Astrocyte of the hippocampus (primary cell): ENCODE data around the gene ZNF831.

Experiments
- DNase-seq: peaks from one replicate; pipeline ENCODE4 v3.0.0; 2011; ENCODE audit warnings: low read depth, low spot score

ZNF831 gene

DNA sequence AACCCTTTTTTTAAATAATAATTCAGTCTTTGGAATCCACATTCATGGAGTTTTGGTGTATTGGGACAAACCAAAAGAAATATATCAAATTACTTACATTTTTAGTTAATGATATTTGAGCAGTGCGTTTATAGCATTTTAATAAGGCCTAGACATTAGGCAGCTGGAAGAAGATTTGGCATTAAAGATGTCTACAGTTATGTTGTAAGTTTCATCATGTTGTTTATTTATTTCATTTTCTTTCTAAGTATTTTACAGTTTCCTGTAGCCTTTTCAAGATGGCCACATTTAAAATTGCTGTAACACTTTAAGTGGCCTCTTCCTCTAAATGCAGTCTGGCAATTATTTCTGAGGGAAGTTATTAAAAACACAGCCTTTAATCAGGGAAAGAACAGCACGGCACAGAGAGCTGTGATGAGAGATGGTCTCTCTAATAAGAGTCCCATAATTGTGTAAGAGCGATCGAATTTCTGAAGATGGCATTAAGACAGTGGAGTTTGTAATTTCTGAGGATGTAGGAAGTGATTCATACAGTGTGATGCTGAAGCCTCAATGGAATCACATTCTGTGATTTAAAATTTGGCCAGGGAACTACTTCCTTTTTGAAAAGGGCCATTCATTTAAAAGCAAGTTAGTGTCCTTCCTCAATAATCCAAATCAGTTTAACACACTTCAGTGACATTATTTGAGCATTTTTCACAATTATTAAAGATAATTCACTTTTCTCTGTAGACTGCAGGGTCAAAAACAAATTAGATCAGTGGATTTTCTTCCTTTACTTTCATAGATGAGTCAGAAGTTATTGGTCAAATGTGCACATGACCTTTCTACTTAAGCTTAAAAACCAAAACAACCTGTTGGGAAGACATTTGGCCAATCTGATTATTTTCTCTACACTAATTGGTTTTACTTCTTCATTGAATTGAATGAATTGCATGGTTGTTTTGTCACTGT is 84.4 kb downstream of the ZNF831 start:
- DNase-seq = no peak

GRCh38 chr20:59250293-59250692 is 86.7 kb downstream of the ZNF831 start:
- DNase-seq = no peak

DNA sequence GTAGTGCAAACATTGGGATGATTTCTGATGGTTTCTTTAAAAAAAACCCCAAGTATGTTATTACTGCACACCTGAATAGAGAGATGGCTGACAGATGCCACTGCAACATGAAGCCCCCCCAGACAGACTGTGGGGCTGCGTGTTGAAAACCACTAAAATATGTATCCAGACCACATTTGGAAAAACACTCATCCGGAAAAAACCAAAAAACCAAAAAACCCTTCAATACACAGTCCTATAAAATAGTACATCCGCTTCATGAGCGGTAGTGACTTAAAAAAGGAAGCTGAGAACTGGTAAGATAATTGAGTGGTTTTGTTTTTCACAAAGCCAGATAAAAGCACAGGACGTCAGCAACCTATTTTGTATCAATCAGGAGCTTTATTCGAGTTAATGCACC is 89.7 kb downstream of the ZNF831 start:
- DNase-seq = no peak

- no peak for DNase-seq
Observed at GRCh38 chr20:59253779-59254319, 90.2 kb downstream of the ZNF831 start.

- no peak for DNase-seq
Observed at GRCh38 chr20:59255256-59255655, 91.6 kb downstream of the ZNF831 start.

DNA sequence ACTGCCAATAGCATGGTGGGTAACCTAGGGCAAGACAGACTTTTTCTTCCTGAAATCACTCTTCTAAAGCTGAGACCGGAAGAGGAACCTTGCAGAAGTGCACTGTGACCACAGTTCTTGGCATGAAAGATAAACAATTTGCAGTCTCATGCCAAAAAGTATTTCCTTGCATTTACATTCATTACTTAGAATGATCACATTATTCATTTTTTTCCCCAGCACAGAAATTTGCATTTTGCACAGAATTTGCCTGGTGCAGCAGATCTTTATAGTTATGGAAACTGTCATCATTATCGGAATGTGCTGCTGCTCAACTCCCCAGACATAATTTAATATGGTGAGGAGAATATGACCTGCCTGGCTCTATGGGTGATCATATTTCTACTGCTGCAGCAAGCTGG is 94.6 kb downstream of the ZNF831 start:
- no peak for DNase-seq

DNA sequence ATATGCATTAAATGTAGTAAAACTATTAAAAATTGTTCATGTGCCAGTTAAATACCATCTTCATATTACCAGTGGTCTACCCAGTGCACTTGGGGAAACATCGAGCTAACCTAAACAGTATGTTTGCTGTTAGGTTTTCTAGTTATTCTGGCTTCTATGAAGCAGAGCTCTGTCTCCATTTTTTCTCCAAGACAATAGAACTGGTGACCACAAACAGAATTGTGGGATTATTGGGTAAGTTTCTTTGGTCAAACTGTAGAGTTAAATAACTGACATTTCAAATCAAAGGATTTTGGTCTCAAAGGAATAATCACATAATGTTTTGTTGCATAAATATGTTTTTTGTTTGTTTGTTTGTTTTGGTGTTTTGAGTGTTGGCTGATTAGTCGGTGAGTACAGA is 96.3 kb downstream of the ZNF831 start:
- no peak for DNase-seq

- DNase-seq = no peak
Observed at GRCh38 chr20:59265298-59265697, 101.7 kb downstream of the ZNF831 start.

DNA sequence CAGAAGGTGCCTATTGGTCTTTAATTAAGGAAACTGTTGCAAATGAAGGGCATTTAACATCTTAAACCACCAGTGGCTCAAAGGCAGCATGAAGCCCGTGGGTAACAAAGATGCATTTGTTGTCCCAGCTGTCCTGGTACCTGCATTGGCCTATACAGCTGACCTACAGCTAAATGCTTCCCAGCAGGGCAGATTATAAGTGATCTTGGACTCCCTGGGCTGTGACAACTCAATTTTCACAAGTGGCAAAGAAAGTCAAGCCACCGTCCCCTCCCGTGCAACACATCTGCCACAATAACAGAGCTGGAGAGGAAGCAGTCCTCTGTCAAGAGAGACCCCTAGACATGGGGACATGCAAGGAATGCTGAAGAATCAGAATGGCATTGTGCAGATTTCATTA is 105.2 kb downstream of the ZNF831 start:
- DNase-seq = no peak

DNA sequence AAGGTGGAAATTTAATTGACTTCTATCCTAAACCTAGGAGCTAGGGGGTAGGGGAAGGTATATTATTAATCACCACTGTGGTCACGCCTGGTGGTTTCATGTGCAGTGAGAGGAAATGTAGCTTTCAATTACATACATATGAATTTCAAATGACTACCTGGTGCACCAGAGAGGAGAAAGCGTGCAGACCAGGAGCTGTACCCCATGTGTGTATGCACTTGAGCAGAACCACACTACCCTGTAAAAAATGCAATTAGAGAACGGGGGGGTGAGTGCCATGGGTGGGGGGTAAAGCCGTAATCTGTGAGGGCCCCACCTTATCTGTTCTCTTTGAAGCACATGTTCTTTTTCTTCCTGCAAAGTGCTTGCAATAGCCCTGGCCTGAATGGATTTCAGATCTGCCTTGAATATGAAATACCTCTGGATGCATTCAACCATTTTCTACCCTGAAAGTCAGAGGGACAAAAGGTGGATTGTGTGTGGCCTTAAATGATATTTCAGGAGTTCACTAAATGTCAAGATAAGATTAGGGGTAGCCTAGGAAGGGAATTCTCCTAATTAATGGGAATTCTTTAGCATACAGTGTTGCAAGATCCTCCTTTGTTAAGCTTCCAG is 105.9 kb downstream of the ZNF831 start:
- no peak for DNase-seq

DNA sequence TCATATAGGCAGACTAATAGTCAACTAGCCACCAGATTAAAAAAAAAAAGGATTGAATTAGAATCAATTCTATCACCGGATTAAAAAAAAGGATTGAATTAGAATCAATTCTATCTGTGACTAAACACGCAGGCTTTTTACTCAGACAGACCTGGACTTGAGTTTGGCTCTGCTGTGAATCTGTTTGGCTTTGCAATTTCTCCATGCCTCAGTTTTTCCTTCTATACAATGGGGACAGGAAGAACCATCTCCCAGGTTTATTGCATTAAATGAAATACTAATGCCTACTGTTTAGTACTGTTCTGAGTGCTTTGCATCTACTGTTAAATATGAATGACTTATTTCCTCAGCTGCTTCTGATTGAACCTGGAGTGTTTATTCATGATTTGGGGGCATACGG is 106.8 kb downstream of the ZNF831 start:
- no peak for DNase-seq

GRCh38 chr20:59273739-59274357 is 110.2 kb downstream of the ZNF831 start:
- DNase-seq = no peak

- no peak for DNase-seq
Observed at GRCh38 chr20:59276938-59277337, 113.3 kb downstream of the ZNF831 start.

DNA sequence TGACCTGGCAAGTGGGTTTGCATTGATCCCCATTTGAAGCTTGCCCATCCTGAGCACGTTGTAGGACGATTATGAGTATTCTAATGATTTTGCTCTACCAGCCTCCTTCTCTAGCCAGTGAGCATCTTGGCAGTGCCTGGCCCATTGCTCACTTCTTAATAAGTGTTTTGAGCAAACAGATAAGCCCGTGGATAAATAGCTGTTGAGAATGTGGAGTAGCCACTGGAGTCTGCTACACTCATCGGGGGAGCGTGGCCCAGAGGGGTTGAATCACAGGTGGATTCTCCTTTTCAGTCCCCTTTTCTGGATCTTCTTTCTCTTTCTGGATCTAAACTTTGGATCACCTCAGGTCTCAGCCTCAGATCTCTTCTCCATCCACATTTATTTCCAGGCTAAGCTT is 120.8 kb downstream of the ZNF831 start:
- DNase-seq = no peak

DNA sequence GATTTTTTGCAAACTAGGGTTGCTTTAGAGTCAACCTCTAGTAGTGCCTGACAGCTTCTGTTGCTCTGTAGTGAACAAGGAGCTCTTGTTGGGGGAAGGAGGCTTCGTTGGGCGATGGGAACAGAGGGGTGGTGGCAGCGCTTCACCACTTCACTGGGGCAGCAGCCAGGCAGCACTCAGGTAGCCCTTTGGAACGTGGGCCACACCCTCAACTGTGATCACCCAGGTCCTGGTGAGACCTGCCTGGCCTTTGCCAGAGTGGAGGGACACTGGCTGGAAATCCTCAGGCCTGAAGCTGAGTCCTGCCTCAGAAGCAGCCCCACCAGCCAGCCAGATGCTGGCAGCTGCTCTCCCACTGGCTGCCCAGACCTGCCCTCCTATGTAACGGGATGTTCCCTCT is 126.4 kb downstream of the ZNF831 start:
- no peak for DNase-seq

- no peak for DNase-seq
Observed at GRCh38 chr20:59291740-59292383, 128.2 kb downstream of the ZNF831 start.

GRCh38 chr20:59295531-59295930 is 131.9 kb downstream of the ZNF831 start:
- DNase-seq = no peak

DNA sequence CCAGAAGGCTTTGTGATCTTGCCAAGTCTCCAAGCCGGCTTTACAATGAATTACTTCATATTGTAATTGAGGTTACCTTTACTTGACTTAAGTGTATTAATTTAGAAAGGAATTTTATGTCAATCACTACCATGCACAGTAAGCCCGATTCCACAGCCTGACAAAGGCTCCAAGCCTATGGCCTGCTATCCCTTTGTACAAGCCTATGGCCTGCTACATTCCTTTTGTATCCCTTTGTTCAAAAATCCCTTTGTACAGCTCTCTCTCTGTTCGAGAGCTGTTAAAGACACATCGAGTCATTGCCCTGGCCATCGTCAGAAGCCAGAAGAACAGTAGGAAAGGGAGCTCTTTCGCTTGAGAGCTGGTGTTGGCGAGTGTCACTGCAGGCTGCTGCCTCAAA is 134.1 kb downstream of the ZNF831 start:
- no peak for DNase-seq

DNA sequence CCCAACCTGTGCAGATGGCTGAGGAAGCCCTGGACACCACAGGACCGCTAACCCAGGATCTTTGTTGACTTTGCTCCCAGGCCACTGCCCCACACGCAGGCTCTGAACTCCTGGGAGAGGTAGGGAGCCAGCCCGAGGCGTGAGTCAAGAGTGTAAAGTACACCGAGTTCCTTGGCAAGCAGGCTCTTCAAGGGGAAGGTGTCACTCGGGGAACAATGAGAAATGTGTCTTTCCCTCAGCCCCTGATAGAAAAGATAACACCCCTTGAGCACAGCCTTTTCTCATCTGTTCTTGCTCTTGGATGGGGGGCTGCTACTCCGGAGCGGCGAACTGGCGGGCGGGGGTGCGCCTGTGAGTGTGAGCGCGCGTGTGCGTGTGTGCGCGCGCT is 136.3 kb downstream of the ZNF831 start:
- no peak for DNase-seq

DNA sequence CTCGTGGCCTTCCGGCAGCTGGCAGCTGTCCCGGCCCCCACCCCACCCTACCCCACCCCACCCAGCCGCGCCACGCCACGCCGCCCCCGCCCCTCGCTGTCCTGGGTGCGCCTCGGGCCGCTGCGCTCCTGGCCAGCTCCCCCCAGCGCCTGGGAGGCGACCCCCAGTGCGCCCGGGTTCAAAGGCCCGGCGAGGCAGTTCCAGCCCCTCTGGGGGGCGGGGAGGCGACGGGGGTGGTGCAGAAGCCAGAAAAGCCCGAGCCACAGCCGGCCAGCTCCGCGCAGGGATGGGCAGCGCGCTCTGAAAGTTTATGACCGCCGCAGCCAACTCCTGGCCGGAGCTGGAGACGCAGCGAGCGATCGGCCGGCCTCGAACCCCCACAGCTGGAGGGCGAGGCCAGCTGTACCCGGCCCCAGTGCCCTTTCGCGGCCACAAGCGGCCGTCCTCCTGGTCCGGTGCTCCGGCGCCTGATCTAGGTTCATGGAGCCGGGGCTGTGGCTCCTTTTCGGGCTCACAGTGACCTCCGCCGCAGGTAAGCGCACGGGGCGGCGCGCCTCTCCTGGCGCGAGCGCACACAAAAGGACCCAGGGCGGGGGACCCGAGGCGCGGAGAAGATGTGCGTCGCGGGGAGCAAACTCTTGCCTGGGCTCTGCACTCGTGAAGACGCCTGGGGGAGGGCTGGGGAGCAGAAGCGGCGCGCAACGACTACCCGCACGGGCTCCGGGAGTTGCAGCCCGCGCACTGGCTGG is 136.9 kb downstream of the ZNF831 start, which contains the start of gene EDN3:
TSS of gene EDN3 (plus strand) at position 279 of the 749 bp plus-strand sequence. CDS start at position 481, 202 bp downstream.
- DNase-seq = peak; percentile 9
